Measurements from ENCODE around the gene TBC1D2. TPM values are rescaled to one million over a fixed set of nuclear protein-coding genes. Genes with fewer than 3 reads are reported as not detected.

Gene TBC1D2
- polyA plus RNA-seq, 2 of the 4 experiments (the other 2 are of a cell fraction) = 3.3 to 7.3 TPM

DNA sequence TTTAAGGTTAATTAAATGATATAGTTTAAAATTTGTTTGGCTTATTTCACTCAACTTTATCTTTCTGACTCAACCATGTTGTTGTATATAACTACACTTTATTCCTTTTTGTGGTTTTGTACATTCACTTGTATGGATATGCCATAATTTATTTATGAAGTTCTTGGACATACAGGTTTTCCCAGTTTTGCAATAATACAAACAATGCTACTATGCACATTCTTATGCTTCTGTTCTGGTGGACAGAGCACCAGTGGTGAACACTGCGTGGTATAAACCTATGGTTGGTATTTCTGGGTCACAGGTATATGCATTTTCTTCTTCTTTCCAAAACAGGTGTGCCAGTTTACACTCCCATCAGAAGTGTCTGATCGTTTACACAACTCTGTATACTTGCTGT, 100.8 kb downstream of the TBC1D2 start:
- FAIRE-seq (no peak), DNase-seq (ENCODE audit: low read depth in 1 of 2, low spot score in 1 of 2) (no peak), ATAC-seq (no peak)
- WGBS (ENCODE audit: missing lambda C conversion rate) = 51% methylated on average over 2 of the region's 2 CpGs
- Histone ChIP-seq H3K4me3 (no peak overlapping the region), H3K4me1 (peaks cover 12% of the 10 kb centered on the region), H3K4me2 (no peak overlapping the region), H3K27ac (no peak overlapping the region), H3K9me3 (no peaks in the 10 kb centered on the region)
- TF ChIP-seq HOXB13 (CRISPR knock-in tag; IDR thresholded peaks at IDR 0.05; ENCODE audit: low read depth) (no peak), PHF8 (IDR thresholded peaks at IDR 0.05; ENCODE audit: borderline replicate concordance, low read depth) (no peak), RCOR1 (IDR thresholded peaks at IDR 0.05; ENCODE audit: low read depth, low read length) (no peak), BHLHE40 (IDR thresholded peaks at IDR 0.05; ENCODE audit: low read depth, low read length) (no peak), TFCP2L1 (CRISPR knock-in tag; IDR thresholded peaks at IDR 0.05) (no peak), PBX3 (IDR thresholded peaks at IDR 0.05) (no peak), EHF (CRISPR knock-in tag; IDR thresholded peaks at IDR 0.05) (no peak), FOXS1 (CRISPR knock-in tag; IDR thresholded peaks at IDR 0.05) (no peak), CBX2 (IDR thresholded peaks at IDR 0.05; ENCODE audit: borderline replicate concordance, low read depth) (no peak)
- TF ChIP-seq, protein P1, sequence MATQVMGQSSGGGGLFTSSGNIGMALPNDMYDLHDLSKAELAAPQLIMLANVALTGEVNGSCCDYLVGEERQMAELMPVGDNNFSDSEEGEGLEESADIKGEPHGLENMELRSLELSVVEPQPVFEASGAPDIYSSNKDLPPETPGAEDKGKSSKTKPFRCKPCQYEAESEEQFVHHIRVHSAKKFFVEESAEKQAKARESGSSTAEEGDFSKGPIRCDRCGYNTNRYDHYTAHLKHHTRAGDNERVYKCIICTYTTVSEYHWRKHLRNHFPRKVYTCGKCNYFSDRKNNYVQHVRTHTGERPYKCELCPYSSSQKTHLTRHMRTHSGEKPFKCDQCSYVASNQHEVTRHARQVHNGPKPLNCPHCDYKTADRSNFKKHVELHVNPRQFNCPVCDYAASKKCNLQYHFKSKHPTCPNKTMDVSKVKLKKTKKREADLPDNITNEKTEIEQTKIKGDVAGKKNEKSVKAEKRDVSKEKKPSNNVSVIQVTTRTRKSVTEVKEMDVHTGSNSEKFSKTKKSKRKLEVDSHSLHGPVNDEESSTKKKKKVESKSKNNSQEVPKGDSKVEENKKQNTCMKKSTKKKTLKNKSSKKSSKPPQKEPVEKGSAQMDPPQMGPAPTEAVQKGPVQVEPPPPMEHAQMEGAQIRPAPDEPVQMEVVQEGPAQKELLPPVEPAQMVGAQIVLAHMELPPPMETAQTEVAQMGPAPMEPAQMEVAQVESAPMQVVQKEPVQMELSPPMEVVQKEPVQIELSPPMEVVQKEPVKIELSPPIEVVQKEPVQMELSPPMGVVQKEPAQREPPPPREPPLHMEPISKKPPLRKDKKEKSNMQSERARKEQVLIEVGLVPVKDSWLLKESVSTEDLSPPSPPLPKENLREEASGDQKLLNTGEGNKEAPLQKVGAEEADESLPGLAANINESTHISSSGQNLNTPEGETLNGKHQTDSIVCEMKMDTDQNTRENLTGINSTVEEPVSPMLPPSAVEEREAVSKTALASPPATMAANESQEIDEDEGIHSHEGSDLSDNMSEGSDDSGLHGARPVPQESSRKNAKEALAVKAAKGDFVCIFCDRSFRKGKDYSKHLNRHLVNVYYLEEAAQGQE (IDR thresholded peaks at IDR 0.05) = no peak
- CTCF ChIA-PET = interaction anchor here (0.8 kb wide), 1 partner anchor 51 kb away, joined by 3 read pairs; no protein-coding TSS in a partner anchor
- POLR2A ChIA-PET = no interaction called here

- Histone ChIP-seq H3K9me3 (no peaks in the 10 kb centered on the region), H3K4me2 (no peak overlapping the region), H3K4me3 (no peak overlapping the region), H3K27ac (no peak overlapping the region), H3K4me1 (no peaks in the 10 kb centered on the region; the same call in 2 of the 3 replicates)
- no peak for TF ChIP-seq NPAS2 (CRISPR knock-in tag; IDR thresholded peaks at IDR 0.05; ENCODE audit: borderline replicate concordance)
- TF ChIP-seq ESRRA (IDR thresholded peaks at IDR 0.05; ENCODE audit: borderline replicate concordance, low read length) = no peak
- no peak for TF ChIP-seq CEBPB (IDR thresholded peaks at IDR 0.05)
- no peak for TF ChIP-seq MAZ (IDR thresholded peaks at IDR 0.05; ENCODE audit: borderline replicate concordance, low read depth, low read length)
- no peak for TF ChIP-seq CTCF (IDR thresholded peaks at IDR 0.05)
- no peak for TF ChIP-seq EP300 (IDR thresholded peaks at IDR 0.05)
- TF ChIP-seq CHD2 (IDR thresholded peaks at IDR 0.05; ENCODE audit: low read length, partially characterized antibody) = no peak
- no peak for TF ChIP-seq HDAC2 (IDR thresholded peaks at IDR 0.05)
- FAIRE-seq (no peak), DNase-seq (ENCODE audit: low read depth in 1 of 2, low spot score in 1 of 2) (no peak), ATAC-seq (no peak)
- CTCF ChIA-PET = interaction anchor here (1.0 kb wide), 1 partner anchor 9 kb away, joined by 4 read pairs; no protein-coding TSS in a partner anchor
- POLR2A ChIA-PET = no interaction called here
These were observed 102.9 kb downstream of the TBC1D2 start for GRCh38 chr9:98152526-98152925.

DNA sequence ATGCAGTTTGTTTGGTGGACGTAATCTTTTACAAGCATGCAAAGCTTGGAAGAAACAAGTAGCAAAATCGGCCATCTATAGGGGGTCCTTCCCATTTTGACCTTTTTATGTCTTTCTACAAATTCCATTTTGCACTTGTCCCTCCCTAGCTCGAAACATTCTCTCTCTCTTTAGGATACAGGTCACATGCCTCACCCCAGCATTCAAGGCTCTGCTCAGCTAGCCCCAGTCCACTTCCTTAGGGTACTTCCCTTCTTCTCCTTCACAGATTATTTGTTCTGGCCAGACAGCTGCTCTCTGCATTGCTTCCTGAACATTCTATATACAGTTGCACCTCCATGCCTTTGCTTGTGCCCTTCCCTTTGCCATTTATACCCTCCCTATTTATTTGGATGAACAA, 104.7 kb downstream of the TBC1D2 start:
- WGBS (ENCODE audit: missing lambda C conversion rate) = 56% methylated on average over 3 of the region's 3 CpGs
- TF ChIP-seq CHD2 (IDR thresholded peaks at IDR 0.05; ENCODE audit: low read length, partially characterized antibody) = no peak
- TF ChIP-seq HOXB5 (CRISPR knock-in tag; IDR thresholded peaks at IDR 0.05) = no peak
- TF ChIP-seq CHD4 (IDR thresholded peaks at IDR 0.05; ENCODE audit: borderline replicate concordance) = no peak
- no peak for TF ChIP-seq CTCF (IDR thresholded peaks at IDR 0.05)
- no peak for TF ChIP-seq KDM5A (IDR thresholded peaks at IDR 0.05)
- TF ChIP-seq POLR2AphosphoS2 (conservative IDR thresholded peaks at IDR 0.05; ENCODE audit: low read length) = no peak
- TF ChIP-seq ZNF302 (CRISPR knock-in tag; IDR thresholded peaks at IDR 0.05) = no peak
- TF ChIP-seq FOSB (CRISPR knock-in tag; IDR thresholded peaks at IDR 0.05) = no peak
- TF ChIP-seq E2F6 (IDR thresholded peaks at IDR 0.05; ENCODE audit: borderline replicate concordance, low read depth) = no peak
- no peak for TF ChIP-seq EHMT2 (IDR thresholded peaks at IDR 0.05; ENCODE audit: low read depth)
- TF ChIP-seq SREBF2 (IDR thresholded peaks at IDR 0.05) = no peak

More for the DNA sequence above, 104.7 kb downstream of the TBC1D2 start:
- no peak overlapping the region for H3K4me3 ChIP-seq
- no peak for FAIRE-seq
- ATAC-seq = no peak
- ChIA-PET CTCF (no interaction called here), POLR2A (no interaction called here)
- no peak for DNase-seq (ENCODE audit: low read depth in 1 of 2, low spot score in 1 of 2)
- no peak overlapping the region for H3K4me2 ChIP-seq
- no peak overlapping the region for H3K27ac ChIP-seq
- H3K4me1 ChIP-seq = peaks cover 16% of the 10 kb centered on the region
- no peaks in the 10 kb centered on the region for H3K9me3 ChIP-seq

All from A549 (cell line).